ENCODE measurements around the gene CMIP. TPM values are rescaled to one million over a fixed set of nuclear protein-coding genes. Genes with fewer than 3 reads are reported as not detected.
A peak's percentile ranks its signal among the peaks of the same experiment; 100 is the strongest.

Gene CMIP
- total and polyA plus RNA-seq, 3 donors from 2014 or later: 34.9 to 72.5 (median 42.0) TPM

DNA sequence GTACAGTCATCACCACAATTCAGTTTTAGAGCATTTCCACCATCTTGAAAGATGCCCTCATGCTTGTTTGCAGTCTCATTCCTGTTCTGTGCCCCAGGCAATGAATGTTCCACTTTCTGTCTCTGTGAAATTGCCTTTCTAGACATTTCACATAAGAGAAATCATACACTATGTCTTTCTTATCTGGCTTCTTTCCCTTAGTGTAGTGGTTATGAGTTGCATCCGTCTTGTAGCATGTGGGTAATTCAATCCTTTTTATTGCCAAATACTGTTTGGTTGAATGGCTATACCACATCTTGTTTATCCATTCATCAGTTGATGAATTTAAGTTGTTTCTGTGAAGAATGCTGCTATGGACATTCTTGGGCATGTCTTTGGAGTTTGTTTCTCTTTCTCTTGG is 202.0 kb downstream of the CMIP start:
- Histone ChIP-seq H3K36me3 (ENCODE audit: low read depth, missing control alignments) (no peaks in the 10 kb centered on the region), H3K27me3 (no peaks in the 10 kb centered on the region), H3K4me1 (peaks cover 2% of the 10 kb centered on the region), H3K9me3 (no peaks in the 10 kb centered on the region), H3K4me3 (no peak overlapping the region), H3K27ac (no peak overlapping the region)
- intact Hi-C loops (cut with DNase I; ENCODE audit: low total_unique reads): no loop called here
- TF ChIP-seq, protein P1, sequence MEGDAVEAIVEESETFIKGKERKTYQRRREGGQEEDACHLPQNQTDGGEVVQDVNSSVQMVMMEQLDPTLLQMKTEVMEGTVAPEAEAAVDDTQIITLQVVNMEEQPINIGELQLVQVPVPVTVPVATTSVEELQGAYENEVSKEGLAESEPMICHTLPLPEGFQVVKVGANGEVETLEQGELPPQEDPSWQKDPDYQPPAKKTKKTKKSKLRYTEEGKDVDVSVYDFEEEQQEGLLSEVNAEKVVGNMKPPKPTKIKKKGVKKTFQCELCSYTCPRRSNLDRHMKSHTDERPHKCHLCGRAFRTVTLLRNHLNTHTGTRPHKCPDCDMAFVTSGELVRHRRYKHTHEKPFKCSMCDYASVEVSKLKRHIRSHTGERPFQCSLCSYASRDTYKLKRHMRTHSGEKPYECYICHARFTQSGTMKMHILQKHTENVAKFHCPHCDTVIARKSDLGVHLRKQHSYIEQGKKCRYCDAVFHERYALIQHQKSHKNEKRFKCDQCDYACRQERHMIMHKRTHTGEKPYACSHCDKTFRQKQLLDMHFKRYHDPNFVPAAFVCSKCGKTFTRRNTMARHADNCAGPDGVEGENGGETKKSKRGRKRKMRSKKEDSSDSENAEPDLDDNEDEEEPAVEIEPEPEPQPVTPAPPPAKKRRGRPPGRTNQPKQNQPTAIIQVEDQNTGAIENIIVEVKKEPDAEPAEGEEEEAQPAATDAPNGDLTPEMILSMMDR (IDR thresholded peaks at IDR 0.05): no peak
- no peak for TF ChIP-seq POLR2A (IDR thresholded peaks at IDR 0.05)
- WGBS, 2 donors: 89 to 100% methylated on average over 1 of the region's 1 CpG
- DNase-seq: no peak

DNA sequence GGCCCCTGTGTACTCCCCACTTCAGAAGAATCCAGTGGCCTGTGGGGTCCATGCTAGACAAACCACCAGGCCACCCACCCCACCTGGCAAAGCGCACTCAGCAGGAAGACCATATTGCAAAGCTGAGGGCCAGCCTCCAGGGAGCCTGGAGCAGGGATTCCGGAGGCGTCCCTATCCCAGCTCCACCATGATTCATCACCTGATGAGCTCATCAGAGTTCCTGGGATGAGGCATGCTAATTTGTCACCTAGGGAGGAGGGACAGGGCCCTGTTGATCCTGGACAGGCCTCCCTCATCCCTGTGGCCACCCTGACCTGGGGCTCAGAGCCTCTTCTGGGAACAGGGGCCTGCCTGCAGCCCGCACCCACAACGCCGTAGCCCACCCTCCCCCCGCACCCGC is 202.9 kb downstream of the CMIP start:
- WGBS, 2 donors: 96 to 98% methylated on average over 4 to 6 of the region's 8 CpGs
- Histone ChIP-seq H3K36me3 (ENCODE audit: low read depth, missing control alignments) (no peaks in the 10 kb centered on the region), H3K27me3 (no peaks in the 10 kb centered on the region), H3K4me3 (no peak overlapping the region), H3K4me1 (peaks cover 2% of the 10 kb centered on the region), H3K27ac (no peak overlapping the region), H3K9me3 (no peaks in the 10 kb centered on the region)
- TF ChIP-seq, protein P1 (IDR thresholded peaks at IDR 0.05): no peak
- no peak for TF ChIP-seq POLR2A (IDR thresholded peaks at IDR 0.05)
- DNase-seq: no peak
- intact Hi-C loops (cut with DNase I; ENCODE audit: low total_unique reads): no loop called here

DNA sequence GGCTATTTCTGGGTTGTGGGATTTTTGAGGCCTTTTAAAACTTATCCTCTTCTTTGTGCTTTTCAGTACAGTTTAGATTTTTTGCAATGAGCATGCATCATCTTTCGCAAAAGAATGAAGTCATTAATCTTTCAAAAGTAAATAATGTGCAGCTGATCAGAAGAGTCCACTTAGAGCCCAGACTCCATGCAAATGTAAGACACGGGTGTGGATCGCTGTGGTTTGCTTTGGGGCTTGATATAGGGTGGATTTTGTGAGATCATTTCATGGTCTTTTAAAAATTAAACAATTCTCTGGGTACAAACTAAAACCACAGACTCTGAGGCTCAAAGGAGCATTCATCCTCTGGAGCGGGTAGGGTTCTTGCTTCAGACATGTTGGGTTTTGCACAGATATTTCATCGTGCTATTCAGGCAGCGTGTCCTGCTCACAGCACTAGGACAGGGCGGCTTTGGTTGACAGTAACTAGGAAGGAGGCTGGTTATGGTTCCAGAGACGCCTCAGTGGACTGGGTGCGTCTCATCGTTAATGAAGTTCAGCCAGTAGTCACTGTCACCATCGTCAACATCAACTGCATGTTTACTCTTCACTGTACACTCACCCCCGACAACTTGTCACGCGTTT is 205.1 kb downstream of the CMIP start:
- H3K9me3 ChIP-seq: no peaks in the 10 kb centered on the region
- intact Hi-C loops (cut with DNase I; ENCODE audit: low total_unique reads): no loop called here
- H3K27ac ChIP-seq: no peak overlapping the region
- H3K4me1 ChIP-seq: peaks cover 2% of the 10 kb centered on the region
- H3K36me3 ChIP-seq (ENCODE audit: low read depth, missing control alignments): no peaks in the 10 kb centered on the region
- H3K4me3 ChIP-seq: no peak overlapping the region
- no peak for TF ChIP-seq POLR2A (IDR thresholded peaks at IDR 0.05)
- TF ChIP-seq, protein P1 (IDR thresholded peaks at IDR 0.05): no peak
- 94 to 98% methylated on average over 14 of the region's 14 CpGs for WGBS, 2 donors
- no peak for DNase-seq
- no peaks in the 10 kb centered on the region for H3K27me3 ChIP-seq

DNA sequence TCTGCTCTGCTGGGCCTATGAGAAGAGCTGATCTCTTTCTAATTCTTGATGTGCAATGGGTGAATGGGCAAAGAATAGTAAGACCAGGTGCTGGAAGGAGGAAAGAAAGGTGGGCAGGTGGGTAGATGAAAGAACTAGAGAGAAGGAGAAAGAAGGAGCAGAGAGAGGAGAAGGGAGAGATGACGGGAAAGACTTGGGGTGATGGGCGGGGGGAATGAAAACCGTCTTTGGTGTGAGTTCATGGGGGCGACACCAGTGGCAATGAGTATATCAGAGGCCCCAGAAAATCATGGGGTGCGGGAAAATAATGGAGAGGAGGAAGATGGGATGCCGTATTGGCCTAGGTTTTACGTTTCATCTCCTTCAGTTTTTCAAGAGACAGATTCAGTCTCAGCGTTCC is 205.7 kb downstream of the CMIP start:
- intact Hi-C loops (cut with DNase I; ENCODE audit: low total_unique reads): no loop called here
- H3K9me3 ChIP-seq: no peaks in the 10 kb centered on the region
- TF ChIP-seq, protein P1 (IDR thresholded peaks at IDR 0.05): no peak
- TF ChIP-seq POLR2A (IDR thresholded peaks at IDR 0.05): no peak
- 90 to 96% methylated on average over 8 of the region's 8 CpGs for WGBS, 2 donors
- H3K36me3 ChIP-seq (ENCODE audit: low read depth, missing control alignments): no peaks in the 10 kb centered on the region
- H3K4me1 ChIP-seq: peaks cover 2% of the 10 kb centered on the region
- H3K27ac ChIP-seq: no peak overlapping the region
- no peaks in the 10 kb centered on the region for H3K27me3 ChIP-seq
- no peak overlapping the region for H3K4me3 ChIP-seq
- DNase-seq: no peak

DNA sequence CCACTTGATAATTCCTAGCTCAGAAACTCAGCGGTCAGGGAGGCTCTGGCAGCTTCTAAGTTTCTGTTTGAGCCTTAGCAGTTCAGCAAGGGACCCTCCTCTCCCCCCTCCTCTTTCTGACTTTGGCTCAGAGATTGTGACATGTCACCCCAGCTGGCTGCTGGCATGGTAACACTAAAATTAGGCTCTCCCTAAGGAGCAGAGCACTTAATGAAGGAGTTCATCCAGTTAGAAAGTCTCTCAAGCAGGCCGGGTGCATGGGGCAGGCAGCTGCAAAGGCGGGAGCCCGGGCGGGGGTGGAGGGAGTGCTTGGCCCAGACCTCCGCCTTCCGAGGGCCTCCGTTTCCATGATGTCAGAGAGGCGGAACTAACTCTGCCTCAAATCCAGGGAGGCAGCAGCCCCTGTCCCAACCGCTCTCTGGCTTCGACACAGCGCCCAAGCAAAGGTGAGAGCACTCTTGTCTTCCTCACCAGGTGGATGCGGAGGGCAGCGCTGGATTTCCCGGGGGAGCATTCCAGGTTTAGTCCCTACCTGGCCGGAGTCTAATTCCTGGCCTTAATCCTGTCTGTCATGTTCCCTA is 206.5 kb downstream of the CMIP start:
- peaks cover 2% of the 10 kb centered on the region for H3K4me1 ChIP-seq
- H3K27me3 ChIP-seq: no peaks in the 10 kb centered on the region
- DNase-seq: peak; percentile 86
- WGBS, 2 donors: 64 to 80% methylated on average over 16 of the region's 16 CpGs
- peak overlapping the region; percentile 73 to 84 for H3K27ac ChIP-seq
- intact Hi-C loops (cut with DNase I; ENCODE audit: low total_unique reads): no loop called here
- peak overlapping the region; percentile 27 to 64 for H3K4me3 ChIP-seq
- H3K9me3 ChIP-seq: no peaks in the 10 kb centered on the region
- H3K36me3 ChIP-seq (ENCODE audit: low read depth, missing control alignments): no peaks in the 10 kb centered on the region
- TF ChIP-seq, protein P1 (IDR thresholded peaks at IDR 0.05): no peak
- no peak for TF ChIP-seq POLR2A (IDR thresholded peaks at IDR 0.05)
